K562 (cell line): ENCODE data around the gene C1orf198. TPM values are rescaled to one million over a fixed set of nuclear protein-coding genes. Genes with fewer than 3 reads are reported as not detected.

Source experiments
- ATAC-seq: fragments of 200-7000 bp; cut with Tn5 transposase; 3 replicates; pipeline ENCODE4 v1.9.1; 2020; ENCODE audit warnings: moderate library complexity
- BruUV-seq: library from RNA; stranded (reverse); fragments of 400-500 nt; replicated peaks from 2 replicates; lab custom pipeline; 2021; lab: Mats Ljungman, UMichigan
- CTCF ChIA-PET: fragments of 300-600 bp; formaldehyde crosslinking; extraction: SDS; loops from one replicate; lab custom pipeline; 2021; ENCODE audit warnings: low intra/inter-chr PET ratio; lab: Yijun Ruan, JAX
- POLR2A ChIA-PET: fragments of 300-600, 350-650 bp; sonication (Branson Sonifier 250); formaldehyde crosslinking; extraction: SDS; loops from one replicate; lab custom pipeline; 2021; ENCODE audit warnings: antibody characterized with exemption, inconsistent platforms; lab: Yijun Ruan, JAX
- DNase-seq, 4 experiments: peaks; one replicate each; pipeline versions ENCODE4 v3.0.0 to v3.0.0-alpha.2; 2011 to 2018; ENCODE audit warnings: low spot score in 3 of 4, mixed read lengths in 3 of 4; ENCODE audit errors: extremely low read depth in 1 of 4
- FAIRE-seq: peaks from 2 replicates; lab custom pipeline; 2011; peaks lifted over from hg19 to GRCh38; lab: Jason Lieb, UNC
- H2AFZ ChIP-seq: 2 replicates; pipeline ENCODE4 v1.6.0; 2011; ENCODE audit warnings: low read depth, low read length, control low read depth, inconsistent platforms
- H3K27ac ChIP-seq: fragments of 200-600 bp; 3 replicates; pipeline ENCODE4 v1.8.0; 2011; ENCODE audit warnings: low read depth, mild to moderate bottlenecking, control low read depth, inconsistent platforms, low read length, moderate library complexity, mixed read lengths; ENCODE audit errors: extremely low read depth
- H3K27me3 ChIP-seq, 2 experiments: fragments of 300-600 bp in 1 of 2; 2 replicates in 1 of 2; 3 replicates in 1 of 2; pipeline versions ENCODE4 v1.6.0 to v1.8.0; 2011; ENCODE audit warnings: inconsistent platforms in 2 of 2, low read length in 2 of 2, mild to moderate bottlenecking in 1 of 2, mixed read lengths in 1 of 2, moderate library complexity in 1 of 2; ENCODE audit not compliant: control insufficient read depth in 2 of 2, insufficient read depth in 2 of 2
- H3K36me3 ChIP-seq: fragments of 300-600 bp; 3 replicates; pipeline ENCODE4 v1.8.0; 2011; ENCODE audit warnings: mild to moderate bottlenecking, low read length, inconsistent platforms; ENCODE audit not compliant: control insufficient read depth, insufficient read depth
- H3K4me1 ChIP-seq, 2 experiments: fragments of 200-600 bp in 1 of 2; replicated peaks in 1 of 2; 2 replicates in 1 of 2; 3 replicates in 1 of 2; pipeline versions ENCODE4 v1.5.1 to v1.8.0; 2011; ENCODE audit warnings: inconsistent platforms in 2 of 2, low read length in 2 of 2, mild to moderate bottlenecking in 1 of 2, mixed read lengths in 1 of 2, moderate library complexity in 1 of 2; ENCODE audit not compliant: control insufficient read depth in 2 of 2, insufficient read depth in 2 of 2
- H3K4me2 ChIP-seq: 2 replicates; pipeline ENCODE4 v1.6.1; 2011; ENCODE audit warnings: low read length, control low read depth, inconsistent platforms, mixed read lengths; ENCODE audit not compliant: insufficient read depth
- H3K4me3 ChIP-seq: fragments of 200-600 bp; sonication (generic), shearing (Covaris generic); 2 replicates; pipeline ENCODE4 v1.5.1; 2016; ENCODE audit warnings: control low read depth, inconsistent platforms
- H3K79me2 ChIP-seq: fragments of 200-600 bp; 3 replicates; pipeline ENCODE4 v1.8.0; 2011; ENCODE audit warnings: low read length, inconsistent platforms; ENCODE audit not compliant: control insufficient read depth, insufficient read depth
- H3K9ac ChIP-seq, 2 experiments: 2 replicates each; pipeline versions ENCODE4 v1.6.0 to v1.6.1; 2011; ENCODE audit warnings: low read depth in 2 of 2, low read length in 2 of 2, control low read depth in 1 of 2, inconsistent platforms in 1 of 2, mild to moderate bottlenecking in 1 of 2, mixed read lengths in 1 of 2; ENCODE audit not compliant: insufficient read depth in 1 of 2
- H3K9me1 ChIP-seq: one replicate; pipeline ENCODE4 v1.6.0; 2011; ENCODE audit warnings: inconsistent platforms, mild to moderate bottlenecking, low read length, moderate library complexity; ENCODE audit not compliant: control insufficient read depth, insufficient read depth
- H3K9me3 ChIP-seq: replicated peaks from 2 replicates; pipeline ENCODE4 v1.5.1; 2011; ENCODE audit warnings: low read depth, low read length, inconsistent platforms; ENCODE audit not compliant: control insufficient read depth, insufficient read depth
- H4K20me1 ChIP-seq: replicated peaks from 2 replicates; pipeline ENCODE4 v1.6.1; 2011; ENCODE audit warnings: low read length, inconsistent platforms, mixed read lengths; ENCODE audit not compliant: control insufficient read depth, insufficient read depth
- CBX5 ChIP-seq: IDR thresholded peaks from 2 replicates; pipeline ENCODE4 v1.6.1; 2014; ENCODE audit warnings: low read depth, borderline replicate concordance
- HES1 ChIP-seq: fragments of 450-650 bp; IDR thresholded peaks from 2 replicates; pipeline ENCODE4 v1.6.1; 2016; ENCODE audit warnings: low read depth, mild to moderate bottlenecking, moderate library complexity
- KLF16 ChIP-seq: IDR thresholded peaks from 2 replicates; pipeline ENCODE4 v1.6.1; 2016; ENCODE audit warnings: antibody characterized with exemption
- MTA1 ChIP-seq: fragments of 450-650 bp; IDR thresholded peaks from 2 replicates; pipeline ENCODE4 v1.6.1; 2017; ENCODE audit warnings: borderline replicate concordance
- NELFE ChIP-seq: IDR thresholded peaks from 2 replicates; pipeline ENCODE4 v1.6.1; 2011; ENCODE audit warnings: mild to moderate bottlenecking; ENCODE audit not compliant: insufficient read depth, insufficient read length
- POLR2H ChIP-seq: IDR thresholded peaks from 2 replicates; pipeline ENCODE4 v1.6.1; 2016; ENCODE audit warnings: missing genetic modification characterization, low read depth, mild to moderate bottlenecking, control low read depth, missing compliant biosample characterization, moderate library complexity
- TCFL5 ChIP-seq: fragments of 250-450 bp; sonication (Bioruptor Pico); conservative IDR thresholded peaks from 2 replicates; pipeline ENCODE4 v1.6.1; 2021; ENCODE audit warnings: mild to moderate bottlenecking, moderate library complexity, matching md5 sums
- U2AF1 ChIP-seq: fragments of 200-400 bp; formaldehyde crosslinking; optimal IDR thresholded peaks from 2 replicates; pipeline ENCODE3; 2017; ENCODE audit warnings: mild to moderate bottlenecking, low read depth, low read length, moderate library complexity
- USF2 ChIP-seq: sonication (generic); formaldehyde crosslinking; IDR thresholded peaks from 2 replicates; pipeline ENCODE4 v1.5.0; 2020; ENCODE audit warnings: missing genetic modification reagents
- ZFP30 ChIP-seq: fragments of 250-450 bp; sonication (Bioruptor Pico); IDR thresholded peaks from 2 replicates; pipeline ENCODE4 v1.8.0; 2022; ENCODE audit warnings: moderate library complexity, mild to moderate bottlenecking, inconsistent platforms, borderline replicate concordance
- ZHX1 ChIP-seq: fragments of 150-350 bp; conservative IDR thresholded peaks from 2 replicates; pipeline ENCODE4 v1.6.1; 2014; ENCODE audit warnings: low read length
- ZNF324 ChIP-seq: fragments of 250-450 bp; sonication (Bioruptor Pico); IDR thresholded peaks from 2 replicates; pipeline ENCODE4 v1.4.0; 2020; ENCODE audit warnings: mild to moderate bottlenecking
- ZNF584 ChIP-seq: fragments of 200-800 bp; sonication (Bioruptor generic); IDR thresholded peaks from 2 replicates; pipeline ENCODE4 v1.6.1; 2016; ENCODE audit warnings: low read depth, mild to moderate bottlenecking, missing genetic modification characterization, missing compliant biosample characterization
- WGBS: fragments of 100-300 bp; shearing (Covaris generic); methylation state at CpG from one replicate; pipeline ENCODE4 v1.1.6; 2016; ENCODE audit warnings: low coverage, mixed read lengths; ENCODE audit not compliant: insufficient coverage; ENCODE audit errors: missing lambda C conversion rate; 5-methylcytosine and 5-hydroxymethylcytosine counted together
- in situ Hi-C: fragments of 300-500 bp; cut with MboI; formaldehyde crosslinking; loops from 4 replicates; pipeline ENCODE4 v1.15.0; 2018; ENCODE audit warnings: inconsistent platforms, mixed read lengths
- intact Hi-C: fragments of 100-400 bp; cut with micrococcal nuclease; formaldehyde crosslinking; loops from 2 replicates; pipeline ENCODE4 v1.14.2; 2022
- polyA plus RNA-seq, 8 experiments: library from polyadenylated mRNA; depleted of rRNA in 4 of 8; stranded (reverse) in 5 of 8; unstranded in 3 of 8; fragments of >200 nt; fragmentation: Nextera tagmentation in 2 of 8; fragmentation: Illumina TruSeq in 1 of 8; extraction: Ambion mirVana in 2 of 8; extraction: Trizol in 1 of 8; gene quantifications; 2 replicates each; pipeline versions ENCODE4 v1.2.1 to v1.2.3, GENCODE V29; 2011 to 2014; ENCODE audit warnings: inconsistent platforms in 1 of 8, missing spikeins in 1 of 8
- total RNA-seq, 7 experiments: library from RNA; depleted of rRNA in 6 of 7; stranded (reverse); fragments of >200 nt in 6 of 7; fragmentation: Illumina TruSeq in 2 of 7; extraction: Trizol in 2 of 7; gene quantifications; 2 replicates each; pipeline versions ENCODE4 v1.2.1 to v1.2.3, GENCODE V29; 2011 to 2021; ENCODE audit warnings: low replicate concordance in 1 of 7

Gene C1orf198
- total and polyA plus RNA-seq, 9 of the 15 experiments (the other 6 are each of a cell fraction or from before 2014, with no cell fraction given): 2.0 to 15.1 (median 10.4) TPM

- Histone ChIP-seq H3K9ac (no peak overlapping the region), H3K4me2 (no peak overlapping the region), H3K27me3 (peaks cover 0 to 2% of the 10 kb centered on the region in 2 experiments; a peak in 1 of 5 replicates), H3K79me2 (no peaks in the 10 kb centered on the region), H4K20me1 (no peaks in the 10 kb centered on the region), H3K9me1 (no peaks in the 10 kb centered on the region), H3K4me1 (no peaks in the 10 kb centered on the region; a peak in 2 of 5 replicates), H3K4me3 (no peak overlapping the region), H3K9me3 (no peaks in the 10 kb centered on the region), H2AFZ (no peak overlapping the region), H3K27ac (no peak overlapping the region), H3K36me3 (0 out of 3 replicates have a peak, but pooled peaks cover under 1% of the 10 kb centered on the region)
- in situ Hi-C loops (no loop called here), intact Hi-C loops (no loop called here)
- POLR2A ChIA-PET: interaction anchor here (0.6 to 1.6 kb wide), 5 partner anchors 11 to 223 kb away, joined by 3 to 5 read pairs (median 3); no protein-coding TSS in a partner anchor
- DNase-seq (no peak), FAIRE-seq (no peak), ATAC-seq (no peak)
- TF ChIP-seq CBX5: no peak
- no peak for TF ChIP-seq ZFP30 (CRISPR knock-in tag)
- TF ChIP-seq TCFL5 (CRISPR knock-in tag): no peak
- no peak for TF ChIP-seq U2AF1
- TF ChIP-seq KLF16: no peak
- BruUV-seq: no TSS peak
- CTCF ChIA-PET: no interaction called here
- 34% methylated on average over 5 of the region's 5 CpGs for WGBS
These were observed 31.5 kb downstream of the C1orf198 start for GRCh38 chr1:230836793-230837192.

- ChIA-PET POLR2A (interaction anchor here (0.6 to 1.6 kb wide), 5 partner anchors 12 to 553 kb away, joined by 3 to 5 read pairs (median 3); no protein-coding TSS in a partner anchor), CTCF (no interaction called here)
- no peak overlapping the region for H2AFZ ChIP-seq
- DNase-seq (no peak), ATAC-seq (no peak), FAIRE-seq (no peak)
- no peak overlapping the region for H3K27ac ChIP-seq
- H3K27me3 ChIP-seq: peaks cover under 1 to 2% of the 10 kb centered on the region in 2 experiments; a peak in 2 of 5 replicates
- no peak overlapping the region for H3K4me3 ChIP-seq
- H4K20me1 ChIP-seq: no peaks in the 10 kb centered on the region
- H3K4me1 ChIP-seq: no peaks in the 10 kb centered on the region; a peak in 2 of 5 replicates
- H3K4me2 ChIP-seq: no peak overlapping the region
- H3K36me3 ChIP-seq: no peaks in the 10 kb centered on the region
- WGBS: 31% methylated on average over 5 of the region's 5 CpGs
- H3K9me1 ChIP-seq: no peaks in the 10 kb centered on the region
- intact Hi-C loops: no loop called here
- in situ Hi-C loops: no loop called here
- H3K9ac ChIP-seq: no peak overlapping the region
- H3K79me2 ChIP-seq: no peaks in the 10 kb centered on the region
- H3K9me3 ChIP-seq: no peaks in the 10 kb centered on the region
- BruUV-seq: no TSS peak
- TF ChIP-seq MTA1 (no peak), USF2 (CRISPR knock-in tag) (no peak), POLR2H (tag) (no peak), HES1 (no peak), ZHX1 (no peak), ZNF324 (CRISPR knock-in tag) (no peak), ZNF584 (CRISPR knock-in tag) (no peak), NELFE (no peak)
These were observed 32.0 kb downstream of the C1orf198 start for GRCh38 chr1:230836347-230836746.
